HG03045 (cell line): ENCODE measurements around the gene NEXN.
"Not testable (repeated sequence)": the region's sequence is repeated elsewhere in the genome, so short reads cannot be mapped to it uniquely, and the experiment has no call there.

Source experiments
- ATAC-seq: cut with Tn5 transposase; IDR thresholded peaks from one replicate; pipeline ENCODE4 v1.9.1; 2021; ENCODE audit warnings: mild to moderate bottlenecking, moderate library complexity; ENCODE audit not compliant: unreplicated experiment

Gene NEXN

GRCh38 chr1:77958850-77959249 lies 70.4 kb downstream of the NEXN start:
- ATAC-seq: no peak

GRCh38 chr1:77961392-77961791 lies 73.0 kb downstream of the NEXN start:
- ATAC-seq: no peak

- ATAC-seq: no peak
These were observed 77.9 kb downstream of the NEXN start for GRCh38 chr1:77966291-77966690.

GRCh38 chr1:77970192-77970591 lies 81.8 kb downstream of the NEXN start:
- ATAC-seq: no peak

- no peak for ATAC-seq
These were observed 83.7 kb downstream of the NEXN start for GRCh38 chr1:77972080-77972479.

GRCh38 chr1:77975386-77975785 lies 87.0 kb downstream of the NEXN start:
- no peak for ATAC-seq

GRCh38 chr1:77975907-77976306 lies 87.5 kb downstream of the NEXN start:
- no peak for ATAC-seq

GRCh38 chr1:77976433-77977076 lies 88.1 kb downstream of the NEXN start:
- no peak for ATAC-seq

- no peak for ATAC-seq
These were observed 89.5 kb downstream of the NEXN start for GRCh38 chr1:77977989-77978292.

- peak; percentile 74 for ATAC-seq
These were observed 90.0 kb downstream of the NEXN start for GRCh38 chr1:77978293-77978968.

GRCh38 chr1:77978969-77979876 lies 90.8 kb downstream of the NEXN start, which contains the start of gene FUBP1:
FUBP1 (minus strand) TSS chr1:77979072; CDS start chr1:77979004, 68 bp downstream.
- ATAC-seq: peak; percentile 80

- ATAC-seq: not testable (repeated sequence)
These were observed 95.0 kb downstream of the NEXN start for GRCh38 chr1:77983352-77983996.

- ATAC-seq: no peak
These were observed 95.6 kb downstream of the NEXN start for GRCh38 chr1:77983997-77984355.

GRCh38 chr1:77984629-77985028 lies 96.2 kb downstream of the NEXN start:
- no peak for ATAC-seq

- no peak for ATAC-seq
These were observed 98.4 kb downstream of the NEXN start for GRCh38 chr1:77986810-77987209.

- ATAC-seq: no peak
These were observed 99.5 kb downstream of the NEXN start for GRCh38 chr1:77987919-77988318.

GRCh38 chr1:77989744-77990143 lies 101.3 kb downstream of the NEXN start:
- ATAC-seq: no peak

- no peak for ATAC-seq
These were observed 102.3 kb downstream of the NEXN start for GRCh38 chr1:77990629-77991204.

GRCh38 chr1:77991638-77992037 lies 103.2 kb downstream of the NEXN start:
- ATAC-seq: no peak
